Measurements from ENCODE around the gene GNG7. TPM values are rescaled to one million over a fixed set of nuclear protein-coding genes. Genes with fewer than 3 reads are reported as not detected.

The GNG7 gene
- total RNA-seq, 1 donor from 2014 or later = 0.96 TPM

DNA sequence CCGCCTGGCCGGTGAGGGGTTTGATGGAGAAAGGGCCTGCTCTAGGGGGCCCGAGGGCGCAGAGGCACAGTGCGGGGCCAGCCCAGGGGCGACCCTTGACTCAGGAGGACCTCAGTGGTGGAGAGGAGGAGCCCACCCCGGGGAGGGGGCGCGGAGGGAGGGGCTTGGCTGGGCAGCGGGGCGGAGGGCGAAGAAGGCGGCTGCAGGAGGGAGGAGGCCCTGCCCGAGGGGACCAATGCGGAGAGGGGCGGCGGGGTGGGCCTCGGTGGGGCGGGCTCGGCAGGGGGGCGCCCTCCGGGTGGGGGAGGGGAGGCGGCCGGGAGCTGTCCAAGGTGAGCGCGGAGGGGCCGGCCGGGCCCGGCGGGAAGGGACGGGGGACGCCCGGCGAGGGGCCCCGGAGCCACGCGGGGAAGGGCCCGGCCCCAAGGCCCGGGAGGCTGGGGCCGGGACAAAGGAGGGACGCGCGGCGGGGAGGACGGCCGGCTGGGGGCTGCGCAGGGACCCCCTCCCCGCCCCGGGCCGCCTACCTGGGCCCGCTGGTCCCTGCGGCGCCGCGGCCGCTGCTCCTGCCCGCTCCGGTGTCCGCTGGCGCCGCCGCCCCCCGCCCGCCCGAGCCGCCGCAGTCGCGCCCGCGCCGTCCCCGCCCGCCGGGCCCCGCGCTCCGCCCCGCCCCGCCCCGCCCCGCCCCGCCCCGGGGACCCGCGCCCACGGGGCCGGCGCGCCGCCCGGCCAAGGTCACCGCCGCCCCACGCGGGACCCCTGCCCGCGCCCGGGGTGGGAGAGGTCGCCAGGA lies 18.5 kb upstream of the GNG7 start, which contains the start of gene DIRAS1:
TSS of gene DIRAS1 (minus strand) at position 596 of the 793 bp plus-strand sequence. CDS start 3,566 bp downstream, outside the sequence.
- H3K27me3 ChIP-seq = peaks cover 11% of the 10 kb centered on the region
- peak within 1 kb of the TSS; percentile 31 to 51 for H3K4me3 ChIP-seq
- intact Hi-C loops (cut with DNase I) = no loop called here
- H3K36me3 ChIP-seq = no peaks in the 10 kb centered on the region
- no peaks in the 10 kb centered on the region for H3K9me3 ChIP-seq
- peaks cover 16 to 17% of the 10 kb centered on the region in 2 donors for H3K4me1 ChIP-seq
- DNase-seq (ENCODE audit: low spot score in 2 of 2) = no peak
- H3K27ac ChIP-seq = no peak within 1 kb of the TSS
- TF ChIP-seq, protein P1, sequence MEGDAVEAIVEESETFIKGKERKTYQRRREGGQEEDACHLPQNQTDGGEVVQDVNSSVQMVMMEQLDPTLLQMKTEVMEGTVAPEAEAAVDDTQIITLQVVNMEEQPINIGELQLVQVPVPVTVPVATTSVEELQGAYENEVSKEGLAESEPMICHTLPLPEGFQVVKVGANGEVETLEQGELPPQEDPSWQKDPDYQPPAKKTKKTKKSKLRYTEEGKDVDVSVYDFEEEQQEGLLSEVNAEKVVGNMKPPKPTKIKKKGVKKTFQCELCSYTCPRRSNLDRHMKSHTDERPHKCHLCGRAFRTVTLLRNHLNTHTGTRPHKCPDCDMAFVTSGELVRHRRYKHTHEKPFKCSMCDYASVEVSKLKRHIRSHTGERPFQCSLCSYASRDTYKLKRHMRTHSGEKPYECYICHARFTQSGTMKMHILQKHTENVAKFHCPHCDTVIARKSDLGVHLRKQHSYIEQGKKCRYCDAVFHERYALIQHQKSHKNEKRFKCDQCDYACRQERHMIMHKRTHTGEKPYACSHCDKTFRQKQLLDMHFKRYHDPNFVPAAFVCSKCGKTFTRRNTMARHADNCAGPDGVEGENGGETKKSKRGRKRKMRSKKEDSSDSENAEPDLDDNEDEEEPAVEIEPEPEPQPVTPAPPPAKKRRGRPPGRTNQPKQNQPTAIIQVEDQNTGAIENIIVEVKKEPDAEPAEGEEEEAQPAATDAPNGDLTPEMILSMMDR (IDR thresholded peaks at IDR 0.05) = no peak

GRCh38 chr19:2719920-2720776 lies 17.7 kb upstream of the GNG7 start:
- H3K4me3 ChIP-seq = peak overlapping the region; percentile 31 to 51
- TF ChIP-seq, protein P1 (IDR thresholded peaks at IDR 0.05) = no peak
- H3K27me3 ChIP-seq = peaks cover 11% of the 10 kb centered on the region
- intact Hi-C loops (cut with DNase I) = no loop called here
- H3K27ac ChIP-seq = no peak overlapping the region
- no peaks in the 10 kb centered on the region for H3K36me3 ChIP-seq
- no peak for DNase-seq (ENCODE audit: low spot score in 2 of 2)
- H3K9me3 ChIP-seq = no peaks in the 10 kb centered on the region
- H3K4me1 ChIP-seq = peaks cover 16 to 17% of the 10 kb centered on the region in 2 donors

GRCh38 chr19:2719232-2719735 lies 16.8 kb upstream of the GNG7 start:
- H3K4me3 ChIP-seq = no peak overlapping the region
- H3K4me1 ChIP-seq = peaks cover 16 to 17% of the 10 kb centered on the region in 2 donors
- TF ChIP-seq, protein P1 (IDR thresholded peaks at IDR 0.05) = no peak
- H3K27me3 ChIP-seq = peaks cover 11% of the 10 kb centered on the region
- DNase-seq (ENCODE audit: low spot score in 2 of 2) = no peak
- no peaks in the 10 kb centered on the region for H3K36me3 ChIP-seq
- intact Hi-C loops (cut with DNase I) = no loop called here
- no peaks in the 10 kb centered on the region for H3K9me3 ChIP-seq
- no peak overlapping the region for H3K27ac ChIP-seq

GRCh38 chr19:2717638-2718541 lies 15.4 kb upstream of the GNG7 start:
- Histone ChIP-seq H3K27ac (no peak overlapping the region), H3K36me3 (no peaks in the 10 kb centered on the region), H3K4me3 (no peak overlapping the region), H3K4me1 (peaks cover 10% of the 10 kb centered on the region in 2 donors), H3K27me3 (peaks cover 11% of the 10 kb centered on the region), H3K9me3 (no peaks in the 10 kb centered on the region)
- intact Hi-C loops (cut with DNase I) = no loop called here
- no peak for DNase-seq (ENCODE audit: low spot score in 2 of 2)
- TF ChIP-seq, protein P1 (IDR thresholded peaks at IDR 0.05) = no peak
